IPS-NIHi7 (cell line): ENCODE data around the gene TRIM44.
"Not testable (repeated sequence)": the region's sequence is repeated elsewhere in the genome, so short reads cannot be mapped to it uniquely, and the experiment has no call there.

ENCODE experiments used
- DNase-seq: peaks from one replicate; pipeline ENCODE4 v3.0.0; 2012; ENCODE audit warnings: mixed read lengths; ENCODE audit errors: extremely low spot score

Gene TRIM44

GRCh38 chr11:35632301-35632700 is 30.3 kb upstream of the TRIM44 start:
- DNase-seq: no peak

- DNase-seq: no peak
These were observed 28.6 kb upstream of the TRIM44 start for GRCh38 chr11:35633827-35634423.

- no peak for DNase-seq
These were observed 26.6 kb upstream of the TRIM44 start for GRCh38 chr11:35635933-35636332.

GRCh38 chr11:35639591-35640179 is 22.9 kb upstream of the TRIM44 start:
- DNase-seq: no peak

- DNase-seq: peak; percentile 35
These were observed 21.2 kb upstream of the TRIM44 start for GRCh38 chr11:35641171-35641897.

- no peak for DNase-seq
These were observed 20.6 kb upstream of the TRIM44 start for GRCh38 chr11:35641964-35642363.

- DNase-seq: no peak
These were observed 15.0 kb upstream of the TRIM44 start for GRCh38 chr11:35647421-35648093.

- no peak for DNase-seq
These were observed 12.6 kb upstream of the TRIM44 start for GRCh38 chr11:35650006-35650405.

- DNase-seq: no peak
These were observed 12.1 kb upstream of the TRIM44 start for GRCh38 chr11:35650467-35650866.

- DNase-seq: no peak
These were observed 11.3 kb upstream of the TRIM44 start for GRCh38 chr11:35651263-35651662.

GRCh38 chr11:35652786-35653185 is 9.8 kb upstream of the TRIM44 start:
- not testable (repeated sequence) for DNase-seq

- DNase-seq: peak; percentile 41
These were observed 7.9 kb upstream of the TRIM44 start for GRCh38 chr11:35654711-35655110.

- DNase-seq: no peak
These were observed 7.3 kb upstream of the TRIM44 start for GRCh38 chr11:35655254-35655653.

- DNase-seq: no peak
These were observed 6.7 kb upstream of the TRIM44 start for GRCh38 chr11:35655856-35656255.

GRCh38 chr11:35658020-35658948 is 4.3 kb upstream of the TRIM44 start:
- no peak for DNase-seq

- no peak for DNase-seq
These were observed 1.0 kb upstream of the TRIM44 start for GRCh38 chr11:35661534-35661933.

GRCh38 chr11:35662061-35662648 is 420 bp upstream of the TRIM44 start:
- peak; percentile 16 for DNase-seq

- no peak for DNase-seq
These were observed 780 bp downstream of the TRIM44 start for GRCh38 chr11:35663408-35663702.

- no peak for DNase-seq
These were observed 2.4 kb downstream of the TRIM44 start for GRCh38 chr11:35664977-35665441.

- no peak for DNase-seq
These were observed 4.7 kb downstream of the TRIM44 start for GRCh38 chr11:35667257-35667656.

GRCh38 chr11:35668350-35668749 is 5.8 kb downstream of the TRIM44 start:
- DNase-seq: not testable (repeated sequence)
